CD14-positive monocyte (primary cell): ENCODE results near the gene TMEM190. TPM values are rescaled to one million over a fixed set of nuclear protein-coding genes. Genes with fewer than 3 reads are reported as not detected.

Experiments used
- DNase-seq, 3 donors: peaks; one replicate each; pipeline ENCODE4 v3.0.0-alpha.2; 2011 to 2022
- H2AFZ ChIP-seq: 2 replicates; pipeline ENCODE4 v1.6.0; 2012; ENCODE audit warnings: mild to moderate bottlenecking, low read depth, low read length, inconsistent platforms; ENCODE audit not compliant: insufficient read depth, poor library complexity, severe bottlenecking
- H3K27ac ChIP-seq, 2 donors: 1 replicate in 1 of 2; 2 replicates in 1 of 2; pipeline ENCODE4 v1.5.1; 2012 to 2013; ENCODE audit warnings: low read length in 2 of 2, control low read depth in 1 of 2, inconsistent platforms in 1 of 2, low read depth in 1 of 2, mild to moderate bottlenecking in 1 of 2
- H3K27me3 ChIP-seq, 2 donors: one replicate each; pipeline versions ENCODE4 v1.6.0 to v1.6.1; 2011 to 2013; ENCODE audit warnings: low read length in 2 of 2; ENCODE audit not compliant: control insufficient read depth in 2 of 2, insufficient read depth in 2 of 2
- H3K36me3 ChIP-seq, 2 donors: replicated peaks in 1 of 2; 1 replicate in 1 of 2; 2 replicates in 1 of 2; pipeline versions ENCODE4 v1.5.1 to v1.6.1; 2012 to 2013; ENCODE audit warnings: low read length in 2 of 2, control low read depth in 1 of 2, inconsistent platforms in 1 of 2, mild to moderate bottlenecking in 1 of 2; ENCODE audit not compliant: insufficient read depth in 2 of 2, control insufficient read depth in 1 of 2
- H3K4me1 ChIP-seq, 2 donors: 1 replicate in 1 of 2; 2 replicates in 1 of 2; pipeline versions ENCODE4 v1.5.1 to v1.6.1; 2012 to 2013; ENCODE audit warnings: low read length in 2 of 2, control low read depth in 1 of 2, inconsistent platforms in 1 of 2, mild to moderate bottlenecking in 1 of 2, moderate library complexity in 1 of 2; ENCODE audit not compliant: insufficient read depth in 2 of 2, control insufficient read depth in 1 of 2
- H3K4me2 ChIP-seq: replicated peaks from 2 replicates; pipeline ENCODE3; 2012; ENCODE audit warnings: low read length, moderate library complexity, mild to moderate bottlenecking; ENCODE audit not compliant: poor library complexity, severe bottlenecking; ENCODE audit errors: extremely low read depth
- H3K4me3 ChIP-seq, 3 experiments: fragments of 200-600 bp in 1 of 3; sonication (generic) in 1 of 3; replicated peaks in 1 of 3; 1 replicate in 2 of 3; 2 replicates in 1 of 3; pipeline ENCODE4 v1.5.1; 2011 to 2013; ENCODE audit warnings: low read length in 3 of 3, mild to moderate bottlenecking in 3 of 3, control low read depth in 2 of 3, low read depth in 2 of 3, inconsistent platforms in 1 of 3, moderate library complexity in 1 of 3
- H3K79me2 ChIP-seq: 2 replicates; pipeline ENCODE4 v1.6.0; 2012; ENCODE audit warnings: mild to moderate bottlenecking, control low read depth, inconsistent platforms, low read length, moderate library complexity; ENCODE audit not compliant: insufficient read depth
- H3K9ac ChIP-seq: 2 replicates; pipeline ENCODE4 v1.6.0; 2017; ENCODE audit warnings: low read length, mild to moderate bottlenecking; ENCODE audit not compliant: insufficient read depth, poor library complexity, severe bottlenecking
- H3K9me3 ChIP-seq, 2 donors: replicated peaks in 1 of 2; 1 replicate in 1 of 2; 2 replicates in 1 of 2; pipeline versions ENCODE4 v1.5.1 to v1.6.1; 2012 to 2013; ENCODE audit warnings: low read length in 2 of 2, control low read depth in 1 of 2; ENCODE audit not compliant: control insufficient read depth in 1 of 2, insufficient read depth in 1 of 2
- H4K20me1 ChIP-seq: 2 replicates; pipeline ENCODE4 v1.6.0; 2012; ENCODE audit warnings: mild to moderate bottlenecking, low read length, control low read depth, moderate library complexity; ENCODE audit not compliant: insufficient read depth
- H3K27ac Mint-ChIP-seq, 7 donors: one replicate each; pipeline ENCODE4 v1.8.0; 2020; ENCODE audit warnings: mild to moderate bottlenecking in 7 of 7, mixed read lengths in 7 of 7, moderate library complexity in 6 of 7, inconsistent platforms in 2 of 7
- H3K27me3 Mint-ChIP-seq, 3 donors: one replicate each; pipeline ENCODE4 v1.8.0; 2021 to 2022; ENCODE audit warnings: low read depth in 3 of 3, mild to moderate bottlenecking in 3 of 3, mixed read lengths in 3 of 3, moderate library complexity in 3 of 3, inconsistent platforms in 1 of 3
- H3K36me3 Mint-ChIP-seq, 2 donors: one replicate each; pipeline ENCODE4 v1.8.0; 2020; ENCODE audit warnings: mixed read lengths in 2 of 2, inconsistent platforms in 1 of 2, mild to moderate bottlenecking in 1 of 2
- H3K4me1 Mint-ChIP-seq: one replicate; pipeline ENCODE4 v1.8.0; 2020; ENCODE audit warnings: mild to moderate bottlenecking, mixed read lengths
- H3K4me3 Mint-ChIP-seq, 2 donors: one replicate each; pipeline ENCODE4 v1.8.0; 2020; ENCODE audit warnings: mild to moderate bottlenecking in 2 of 2, mixed read lengths in 2 of 2, moderate library complexity in 1 of 2
- H3K9me3 Mint-ChIP-seq, 7 donors: one replicate each; pipeline ENCODE4 v1.8.0; 2020 to 2022; ENCODE audit warnings: mixed read lengths in 7 of 7, mild to moderate bottlenecking in 6 of 7, moderate library complexity in 6 of 7, inconsistent platforms in 2 of 7
- WGBS: methylation state at CpG from one replicate; pipeline ENCODE4 v1.1.5; 2013; ENCODE audit warnings: missing lambda C conversion rate; ENCODE audit not compliant: insufficient coverage; 5-methylcytosine and 5-hydroxymethylcytosine counted together
- intact Hi-C, 2 donors: fragments of 100-400 bp; cut with micrococcal nuclease; formaldehyde crosslinking; loops; one replicate each; pipeline versions ENCODE4 v1.15.0 to v1.15.1; 2023
- polyA plus RNA-seq, 3 donors: library from polyadenylated mRNA; depleted of rRNA in 1 of 3; unstranded in 2 of 3; stranded (reverse) in 1 of 3; fragments of 300-500 nt in 2 of 3; fragments of >200 nt in 1 of 3; fragmentation: Illumina TruSeq in 2 of 3; gene quantifications; 1 replicate in 2 of 3; 2 replicates in 1 of 3; pipeline ENCODE4 v1.2.3, GENCODE V29; 2012 to 2021
- TF ChIP-seq, protein P1 (sequence below): fragments of 200-600 bp; IDR thresholded peaks from one replicate; pipeline ENCODE4 v1.8.0; 2022; ENCODE audit warnings: antibody characterized with exemption, mild to moderate bottlenecking

TMEM190 gene
- polyA plus RNA-seq, 3 donors = not detected

- peak overlapping the region in 1 of 2 donors; percentile 75 for H3K4me3 Mint-ChIP-seq
- no peaks in the 10 kb centered on the region for H3K36me3 ChIP-seq
- peaks cover 2 to 8% of the 10 kb centered on the region in 2 donors for H3K9me3 ChIP-seq
- no peak overlapping the region for H3K9ac ChIP-seq
- WGBS = 96% methylated on average over 16 of the region's 16 CpGs
- peaks cover 4 to 6% of the 10 kb centered on the region in 2 donors for H3K4me1 ChIP-seq
- peaks cover 0 to 4% of the 10 kb centered on the region in 2 donors for H3K36me3 Mint-ChIP-seq
- H2AFZ ChIP-seq = no peak overlapping the region
- H3K27me3 Mint-ChIP-seq = peaks cover 44 to 65% (median 58%) of the 10 kb centered on the region in 3 donors
- no peak overlapping the region for H3K27ac Mint-ChIP-seq
- intact Hi-C loops = no loop called here
- H3K9me3 Mint-ChIP-seq = peaks cover 0 to 24% (median 6%) of the 10 kb centered on the region in 7 donors
- peaks cover 5% of the 10 kb centered on the region for H3K4me1 Mint-ChIP-seq
- no peak for DNase-seq
- no peak overlapping the region for H3K4me3 ChIP-seq
- H3K79me2 ChIP-seq = no peaks in the 10 kb centered on the region
- peaks cover 32 to 51% of the 10 kb centered on the region in 2 donors for H3K27me3 ChIP-seq
- H3K4me2 ChIP-seq = no peak overlapping the region
- no peak overlapping the region for H3K27ac ChIP-seq
- no peaks in the 10 kb centered on the region for H4K20me1 ChIP-seq
- TF ChIP-seq, protein P1, sequence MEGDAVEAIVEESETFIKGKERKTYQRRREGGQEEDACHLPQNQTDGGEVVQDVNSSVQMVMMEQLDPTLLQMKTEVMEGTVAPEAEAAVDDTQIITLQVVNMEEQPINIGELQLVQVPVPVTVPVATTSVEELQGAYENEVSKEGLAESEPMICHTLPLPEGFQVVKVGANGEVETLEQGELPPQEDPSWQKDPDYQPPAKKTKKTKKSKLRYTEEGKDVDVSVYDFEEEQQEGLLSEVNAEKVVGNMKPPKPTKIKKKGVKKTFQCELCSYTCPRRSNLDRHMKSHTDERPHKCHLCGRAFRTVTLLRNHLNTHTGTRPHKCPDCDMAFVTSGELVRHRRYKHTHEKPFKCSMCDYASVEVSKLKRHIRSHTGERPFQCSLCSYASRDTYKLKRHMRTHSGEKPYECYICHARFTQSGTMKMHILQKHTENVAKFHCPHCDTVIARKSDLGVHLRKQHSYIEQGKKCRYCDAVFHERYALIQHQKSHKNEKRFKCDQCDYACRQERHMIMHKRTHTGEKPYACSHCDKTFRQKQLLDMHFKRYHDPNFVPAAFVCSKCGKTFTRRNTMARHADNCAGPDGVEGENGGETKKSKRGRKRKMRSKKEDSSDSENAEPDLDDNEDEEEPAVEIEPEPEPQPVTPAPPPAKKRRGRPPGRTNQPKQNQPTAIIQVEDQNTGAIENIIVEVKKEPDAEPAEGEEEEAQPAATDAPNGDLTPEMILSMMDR = no peak
Measured at GRCh38 chr19:55368106-55368505, 8.5 kb upstream of the TMEM190 start.

- intact Hi-C loops = no loop called here
- H3K27ac ChIP-seq = no peak overlapping the region
- Mint-ChIP-seq H3K36me3 (peaks cover 0 to 4% of the 10 kb centered on the region in 2 donors), H3K9me3 (peaks cover 0 to 24% (median 6%) of the 10 kb centered on the region in 7 donors), H3K4me1 (peaks cover 5% of the 10 kb centered on the region), H3K27ac (no peak overlapping the region), H3K27me3 (peaks cover 51 to 71% (median 66%) of the 10 kb centered on the region in 3 donors), H3K4me3 (peak overlapping the region in 1 of 2 donors; percentile 75)
- H2AFZ ChIP-seq = no peak overlapping the region
- peaks cover 2 to 8% of the 10 kb centered on the region in 2 donors for H3K9me3 ChIP-seq
- H3K79me2 ChIP-seq = no peaks in the 10 kb centered on the region
- H3K9ac ChIP-seq = no peak overlapping the region
- no peaks in the 10 kb centered on the region for H3K36me3 ChIP-seq
- no peak overlapping the region for H3K4me3 ChIP-seq
- 19% methylated on average over 39 of the region's 54 CpGs for WGBS
- no peak for DNase-seq
- H3K27me3 ChIP-seq = peaks cover 32 to 60% of the 10 kb centered on the region in 2 donors
- TF ChIP-seq, protein P1 = no peak
- no peaks in the 10 kb centered on the region for H4K20me1 ChIP-seq
- H3K4me2 ChIP-seq = no peak overlapping the region
- H3K4me1 ChIP-seq = peaks cover 4 to 6% of the 10 kb centered on the region in 2 donors
Measured at GRCh38 chr19:55368701-55369563, 7.7 kb upstream of the TMEM190 start.
